Nephron progenitor cell (in vitro differentiated cells): ENCODE results near the gene ASGR2.
A peak's percentile ranks its signal among the peaks of the same experiment; 100 is the strongest.
"Not testable (repeated sequence)": the region's sequence is repeated elsewhere in the genome, so short reads cannot be mapped to it uniquely, and the experiment has no call there.

Source experiments
- DNase-seq: peaks from one replicate; pipeline ENCODE4 v3.0.0; 2021
- H3K27ac Mint-ChIP-seq: 2 replicates; pipeline ENCODE4 v1.8.0; 2021; ENCODE audit warnings: mild to moderate bottlenecking, moderate library complexity, mixed read lengths
- H3K27me3 Mint-ChIP-seq: 2 replicates; pipeline ENCODE4 v1.8.0; 2021; ENCODE audit warnings: mild to moderate bottlenecking, low read depth, mixed read lengths; ENCODE audit not compliant: poor library complexity
- H3K36me3 Mint-ChIP-seq: 2 replicates; pipeline ENCODE4 v1.8.0; 2021; ENCODE audit warnings: low read depth, mixed read lengths
- H3K4me1 Mint-ChIP-seq: 2 replicates; pipeline ENCODE4 v1.8.0; 2021; ENCODE audit warnings: mixed read lengths
- H3K4me3 Mint-ChIP-seq: 2 replicates; pipeline ENCODE4 v1.8.0; 2021; ENCODE audit warnings: mild to moderate bottlenecking, moderate library complexity, mixed read lengths
- H3K9me3 Mint-ChIP-seq: 2 replicates; pipeline ENCODE4 v1.8.0; 2021; ENCODE audit warnings: mild to moderate bottlenecking, moderate library complexity, mixed read lengths
- TF ChIP-seq, protein P1 (sequence below): fragments of 200-600 bp; sonication (generic); IDR thresholded peaks from 2 replicates; pipeline ENCODE4 v1.5.0; 2021; ENCODE audit warnings: antibody characterized with exemption

ASGR2 gene

DNA sequence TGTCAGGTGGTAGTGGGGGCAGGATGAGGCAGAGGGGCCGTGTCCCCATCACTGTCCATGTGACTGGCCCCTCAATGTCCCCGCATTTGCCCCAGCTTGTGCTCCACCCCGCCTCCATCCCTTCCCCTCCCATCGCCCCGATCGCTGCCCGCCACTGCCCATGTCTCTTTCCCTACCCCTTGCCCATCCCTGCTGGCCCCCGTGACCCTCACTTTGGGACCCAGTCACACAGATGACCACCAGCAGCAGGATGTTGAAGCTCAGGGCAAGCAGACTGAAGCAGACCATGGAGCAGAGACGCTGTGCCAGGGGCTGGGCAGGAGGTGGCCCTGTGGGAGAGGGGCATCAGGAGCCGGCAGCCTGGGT, 6.1 kb downstream of the ASGR2 start:
- Mint-ChIP-seq H3K36me3 (peaks cover 5% of the 10 kb centered on the region), H3K9me3 (peaks cover 5% of the 10 kb centered on the region), H3K27ac (no peak overlapping the region), H3K4me1 (peaks cover 24% of the 10 kb centered on the region), H3K4me3 (no peak overlapping the region), H3K27me3 (no peaks in the 10 kb centered on the region)
- DNase-seq = no peak
- TF ChIP-seq, protein P1, sequence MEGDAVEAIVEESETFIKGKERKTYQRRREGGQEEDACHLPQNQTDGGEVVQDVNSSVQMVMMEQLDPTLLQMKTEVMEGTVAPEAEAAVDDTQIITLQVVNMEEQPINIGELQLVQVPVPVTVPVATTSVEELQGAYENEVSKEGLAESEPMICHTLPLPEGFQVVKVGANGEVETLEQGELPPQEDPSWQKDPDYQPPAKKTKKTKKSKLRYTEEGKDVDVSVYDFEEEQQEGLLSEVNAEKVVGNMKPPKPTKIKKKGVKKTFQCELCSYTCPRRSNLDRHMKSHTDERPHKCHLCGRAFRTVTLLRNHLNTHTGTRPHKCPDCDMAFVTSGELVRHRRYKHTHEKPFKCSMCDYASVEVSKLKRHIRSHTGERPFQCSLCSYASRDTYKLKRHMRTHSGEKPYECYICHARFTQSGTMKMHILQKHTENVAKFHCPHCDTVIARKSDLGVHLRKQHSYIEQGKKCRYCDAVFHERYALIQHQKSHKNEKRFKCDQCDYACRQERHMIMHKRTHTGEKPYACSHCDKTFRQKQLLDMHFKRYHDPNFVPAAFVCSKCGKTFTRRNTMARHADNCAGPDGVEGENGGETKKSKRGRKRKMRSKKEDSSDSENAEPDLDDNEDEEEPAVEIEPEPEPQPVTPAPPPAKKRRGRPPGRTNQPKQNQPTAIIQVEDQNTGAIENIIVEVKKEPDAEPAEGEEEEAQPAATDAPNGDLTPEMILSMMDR = no peak

DNA sequence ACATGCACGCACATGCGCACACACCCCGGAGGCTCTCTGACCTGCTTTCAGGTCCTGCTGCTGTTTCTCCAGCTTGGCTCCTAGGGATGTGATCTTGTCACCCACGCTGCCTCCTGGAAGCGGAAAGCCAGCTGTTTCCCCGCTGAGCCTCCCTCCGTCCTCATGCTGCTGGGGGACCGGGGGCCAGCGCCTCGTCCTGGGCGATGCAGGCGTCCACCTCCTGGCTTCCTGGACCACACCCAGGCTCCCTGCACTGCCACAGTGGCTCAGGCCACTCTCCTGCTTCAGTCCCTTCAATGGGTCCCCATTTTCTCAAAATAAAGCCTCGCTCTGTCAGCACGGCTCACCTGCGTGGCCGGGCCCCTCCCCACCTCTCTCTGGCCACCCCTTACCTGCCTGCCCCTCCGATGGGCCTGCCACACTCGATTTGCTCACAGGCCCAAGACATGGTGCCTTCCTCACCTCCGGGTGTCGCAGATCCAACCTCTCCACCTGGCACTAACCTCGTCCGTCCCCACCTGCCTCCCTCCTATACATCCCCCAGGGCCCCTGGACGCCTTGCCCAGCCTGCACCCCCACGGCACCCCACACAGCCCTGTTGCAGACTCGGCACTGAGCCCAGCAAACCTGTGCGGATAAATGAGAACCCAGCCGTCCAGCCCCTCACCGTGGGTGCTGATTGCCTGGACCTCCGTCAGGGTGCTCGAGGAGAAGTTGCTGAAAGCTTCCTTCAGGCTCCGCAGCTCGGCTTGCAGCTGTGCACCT, 6.6 kb downstream of the ASGR2 start:
- DNase-seq = no peak
- Mint-ChIP-seq H3K27me3 (no peaks in the 10 kb centered on the region), H3K4me3 (no peak overlapping the region), H3K36me3 (peaks cover 5% of the 10 kb centered on the region), H3K9me3 (peaks cover 5% of the 10 kb centered on the region), H3K4me1 (peaks cover 24% of the 10 kb centered on the region), H3K27ac (no peak overlapping the region)
- TF ChIP-seq, protein P1 = no peak

DNA sequence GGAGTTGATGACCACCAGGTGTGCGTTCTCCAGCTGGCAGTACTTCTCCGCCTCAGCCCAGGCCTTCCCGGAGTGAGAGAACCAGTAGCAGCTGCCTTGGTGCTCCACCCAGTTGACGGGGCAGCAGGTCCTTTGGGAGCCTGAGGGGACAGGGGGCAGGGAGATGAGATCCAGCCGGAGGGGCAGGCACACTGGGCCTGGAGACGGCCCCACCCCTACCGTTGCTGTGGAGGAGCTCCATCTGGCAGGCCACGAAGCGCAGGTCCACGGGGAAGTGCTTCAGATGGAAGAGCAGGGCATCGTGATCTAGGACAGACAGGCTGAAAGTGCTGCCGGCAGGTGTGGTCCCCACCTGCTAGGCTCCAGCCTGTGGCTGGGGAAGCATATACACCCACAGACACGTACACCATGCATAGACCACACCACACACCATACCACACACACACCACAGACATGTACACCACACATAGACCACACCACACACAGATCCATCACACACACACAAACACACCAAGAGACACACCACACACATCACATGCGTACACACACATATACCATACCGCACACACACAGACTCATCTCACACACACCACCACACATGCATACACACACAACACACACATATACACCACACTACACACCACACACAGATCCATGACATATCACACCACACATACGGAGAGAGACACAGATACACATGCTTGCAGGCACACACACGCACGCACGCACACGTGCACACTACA, 7.4 kb downstream of the ASGR2 start:
- Mint-ChIP-seq H3K9me3 (peaks cover 5% of the 10 kb centered on the region), H3K27me3 (peaks cover 6% of the 10 kb centered on the region), H3K36me3 (peaks cover 5% of the 10 kb centered on the region), H3K4me3 (no peak overlapping the region), H3K27ac (no peak overlapping the region), H3K4me1 (peaks cover 24% of the 10 kb centered on the region)
- TF ChIP-seq, protein P1 = no peak
- no peak for DNase-seq

DNA sequence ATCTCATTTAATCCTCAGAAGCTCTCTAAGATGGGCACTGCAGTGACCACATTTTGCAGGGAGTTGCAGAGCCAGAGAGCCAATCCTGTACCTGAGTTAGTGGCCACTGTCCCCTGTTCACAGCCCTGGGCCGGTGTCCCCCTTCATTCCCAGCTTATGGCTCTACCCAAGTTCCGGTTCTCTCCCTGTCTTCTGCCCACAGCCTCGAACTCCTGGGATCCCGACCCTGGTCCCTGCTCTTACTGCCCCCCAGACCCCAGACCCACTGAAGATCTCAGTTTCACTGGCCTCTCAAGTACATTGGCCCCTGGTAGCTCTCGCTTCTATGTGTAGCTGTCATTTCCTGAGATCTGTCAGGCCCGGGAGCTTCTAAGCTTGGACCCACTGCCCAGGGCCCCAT, 12.2 kb downstream of the ASGR2 start:
- DNase-seq = no peak
- no peak overlapping the region for H3K4me3 Mint-ChIP-seq
- TF ChIP-seq, protein P1 = no peak
- no peaks in the 10 kb centered on the region for H3K36me3 Mint-ChIP-seq
- peaks cover 3% of the 10 kb centered on the region for H3K9me3 Mint-ChIP-seq
- peaks cover 11% of the 10 kb centered on the region for H3K27me3 Mint-ChIP-seq
- peaks cover 8% of the 10 kb centered on the region for H3K4me1 Mint-ChIP-seq
- H3K27ac Mint-ChIP-seq = peak overlapping the region; percentile 8

DNA sequence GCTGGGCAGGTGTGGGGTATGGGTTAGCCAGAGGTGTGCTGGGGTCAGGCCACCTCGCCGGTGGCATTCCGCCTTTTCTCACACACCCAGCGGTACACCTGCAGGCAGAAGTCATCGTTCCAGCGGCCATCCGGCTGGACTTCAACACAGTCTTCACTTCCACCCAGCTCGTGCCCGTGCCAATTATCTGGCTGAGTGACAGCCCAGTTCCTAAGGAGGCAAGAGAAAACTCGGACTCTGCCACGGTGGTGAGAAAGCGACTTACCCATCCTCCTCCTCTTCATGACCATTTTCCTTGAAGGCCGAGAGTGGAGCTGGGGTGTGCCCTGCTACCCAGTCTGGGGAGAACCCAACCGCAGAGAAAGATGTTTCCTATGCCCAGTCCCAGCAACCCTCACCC, 13.1 kb downstream of the ASGR2 start:
- Mint-ChIP-seq H3K36me3 (no peaks in the 10 kb centered on the region), H3K4me1 (peaks cover 5% of the 10 kb centered on the region), H3K9me3 (peaks cover 3% of the 10 kb centered on the region), H3K4me3 (no peak overlapping the region), H3K27me3 (peaks cover 11% of the 10 kb centered on the region), H3K27ac (no peak overlapping the region)
- no peak for DNase-seq
- TF ChIP-seq, protein P1 = no peak

DNA sequence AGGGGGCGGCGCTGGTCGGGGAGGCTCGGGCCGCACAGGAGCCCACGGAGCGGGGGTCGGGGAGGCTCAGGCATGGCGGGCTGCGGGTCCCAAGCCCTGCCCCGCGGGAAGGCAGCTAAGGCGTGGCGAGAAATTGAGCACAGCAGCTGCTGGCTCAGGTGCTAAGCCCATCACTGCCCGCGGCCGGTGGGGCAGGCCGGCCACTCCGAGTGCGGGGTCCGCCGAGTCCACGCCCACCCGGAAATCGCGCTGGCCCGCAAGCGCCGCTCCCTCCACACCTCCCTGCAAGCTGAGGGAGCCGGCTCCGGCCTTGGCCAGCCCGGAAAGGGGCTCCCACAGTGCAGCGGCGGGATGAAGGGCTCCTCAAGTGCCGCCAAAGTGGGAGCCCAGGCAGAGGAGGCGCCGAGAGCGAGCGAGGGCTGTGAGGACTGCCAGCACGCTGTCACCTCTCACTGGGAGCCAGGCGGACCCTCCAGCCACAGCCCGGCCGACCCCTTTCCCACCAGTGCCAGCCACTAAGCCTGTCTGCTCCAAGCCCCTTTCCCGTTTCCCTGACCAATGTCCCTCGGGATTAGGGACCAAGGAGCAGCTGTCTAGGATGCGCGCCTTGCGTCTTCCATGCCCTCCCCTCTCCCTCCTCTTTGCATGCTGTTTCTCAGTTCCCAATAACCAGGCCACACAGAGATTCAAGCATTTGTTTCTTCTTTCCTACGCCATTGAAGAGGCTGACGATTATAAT, 13.8 kb downstream of the ASGR2 start:
- H3K4me3 Mint-ChIP-seq, H3K27ac Mint-ChIP-seq, H3K4me1 Mint-ChIP-seq, DNase-seq, H3K36me3 Mint-ChIP-seq, H3K9me3 Mint-ChIP-seq: not testable (repeated sequence)
- peaks cover 16% of the 10 kb centered on the region for H3K27me3 Mint-ChIP-seq
